Limb (tissue), 2 donors: ENCODE data around the gene PGP.

Experiments
- DNase-seq, 2 donors: peaks; one replicate each; pipeline ENCODE4 v3.0.0-alpha.2; 2016; ENCODE audit errors: extremely low spot score in 2 of 2

Gene PGP

DNA sequence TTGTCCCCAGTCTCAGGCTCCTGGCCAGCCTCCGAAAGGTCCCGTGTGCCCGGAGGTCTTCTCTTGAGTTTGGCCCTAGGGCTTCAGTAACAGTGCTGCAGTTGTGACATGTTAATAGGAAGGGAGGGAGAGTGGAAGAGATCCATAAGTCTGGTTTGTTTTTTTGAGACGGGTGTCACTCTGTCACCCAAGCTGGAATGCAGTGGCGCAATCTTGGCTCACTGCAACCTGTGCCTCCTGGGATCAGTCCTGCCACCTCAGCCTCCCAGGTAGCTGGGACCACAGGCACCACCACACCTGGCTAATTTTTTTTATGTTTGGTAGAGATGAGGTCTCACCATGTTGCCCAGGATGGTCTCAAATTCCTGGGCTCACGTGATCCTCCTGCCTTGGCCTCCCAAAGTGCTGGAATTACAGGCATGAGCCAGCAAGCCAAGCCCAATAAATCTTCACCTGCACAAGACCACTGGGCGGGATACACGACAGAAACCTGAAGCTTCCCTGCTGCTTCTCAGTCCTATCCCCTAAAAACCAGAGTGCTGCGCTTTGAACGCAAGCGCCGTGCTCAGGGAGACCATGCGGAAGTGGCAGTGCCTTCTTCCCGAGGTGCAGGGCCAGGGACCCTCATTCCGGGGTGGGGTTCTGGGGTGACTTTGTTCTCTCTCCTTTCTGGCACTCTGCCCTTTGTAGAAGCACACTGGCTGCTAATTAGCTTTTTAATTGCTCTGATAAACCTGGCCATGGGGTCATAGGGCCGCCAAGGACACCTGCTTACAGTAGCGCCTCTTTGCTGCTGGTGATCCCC lies 48.2 kb downstream of the PGP start:
- DNase-seq = no peak

DNA sequence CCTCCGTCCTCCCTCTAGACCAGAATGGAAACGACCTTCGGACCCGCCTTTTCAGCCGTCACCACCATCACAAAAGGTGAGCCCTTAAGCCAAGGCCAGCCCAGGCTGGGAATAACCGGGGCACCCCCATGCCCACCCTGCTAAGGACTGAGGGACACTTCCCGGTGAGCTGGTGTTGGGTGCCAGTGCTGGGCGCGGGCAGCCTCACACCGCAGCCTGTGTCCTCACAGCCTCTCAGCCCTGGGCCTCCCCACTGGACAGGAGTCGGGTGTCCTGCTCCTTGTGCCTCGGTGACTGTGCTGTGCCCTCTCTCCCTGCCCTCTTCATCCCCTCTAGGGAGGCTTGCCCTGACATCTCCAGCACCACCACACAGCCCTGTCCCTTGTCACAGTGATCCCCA lies 48.8 kb downstream of the PGP start:
- no peak for DNase-seq

DNA sequence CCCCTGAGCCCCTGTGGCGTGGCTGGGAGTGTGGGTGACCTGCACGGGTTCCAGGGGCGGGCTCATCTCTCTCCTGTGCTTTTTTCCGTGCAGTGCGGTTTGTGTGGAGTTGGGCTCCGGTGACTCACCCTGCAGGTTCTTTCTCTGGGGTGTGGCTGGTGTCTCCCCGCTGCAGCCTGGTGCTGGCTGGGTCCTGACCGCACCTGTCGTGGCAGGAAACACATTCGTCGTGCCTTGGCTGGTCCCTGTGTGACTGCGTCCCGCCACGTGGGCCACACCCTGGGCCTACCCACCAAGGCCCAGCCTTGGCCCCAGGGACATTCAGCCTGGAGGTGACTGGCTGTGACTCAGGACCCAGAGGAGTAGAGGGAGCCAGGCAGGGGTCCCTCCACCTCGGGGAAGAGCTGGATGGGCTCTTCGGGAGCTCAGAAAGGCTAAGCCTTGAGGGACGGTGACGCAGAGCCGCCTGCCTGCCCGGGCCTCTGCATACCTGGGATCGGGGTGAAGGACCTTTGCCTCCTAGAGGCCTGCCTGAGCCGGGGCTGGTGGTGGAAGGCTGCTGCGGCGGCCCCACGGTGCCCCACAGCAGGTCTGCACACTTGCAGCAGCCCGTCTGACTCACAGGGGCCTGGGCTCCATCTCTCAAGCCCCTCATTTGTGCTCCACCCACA lies 51.3 kb downstream of the PGP start:
- no peak for DNase-seq

DNA sequence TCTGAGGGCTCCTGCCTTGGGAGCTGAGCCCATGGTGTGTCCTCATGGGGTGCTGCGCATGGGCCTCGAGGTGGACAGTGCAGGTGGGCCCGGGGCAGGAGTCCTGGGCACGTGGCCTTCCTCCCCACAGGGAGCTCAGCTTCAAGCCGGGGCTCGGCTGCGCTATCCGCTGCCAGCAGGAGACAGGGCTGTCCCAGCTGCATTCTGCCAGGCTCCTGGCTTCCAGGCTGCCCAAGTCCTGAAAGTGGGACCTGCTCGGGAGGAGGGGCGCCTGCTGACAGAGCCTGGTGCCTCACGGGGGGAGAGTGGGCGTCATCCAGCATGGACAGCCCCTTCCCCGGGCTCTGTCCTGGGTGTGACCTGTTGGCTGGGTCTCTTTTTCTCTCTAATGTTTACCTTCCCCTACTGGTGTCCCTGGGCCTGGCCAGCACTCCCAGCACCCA lies 51.9 kb downstream of the PGP start:
- DNase-seq = no peak

DNA sequence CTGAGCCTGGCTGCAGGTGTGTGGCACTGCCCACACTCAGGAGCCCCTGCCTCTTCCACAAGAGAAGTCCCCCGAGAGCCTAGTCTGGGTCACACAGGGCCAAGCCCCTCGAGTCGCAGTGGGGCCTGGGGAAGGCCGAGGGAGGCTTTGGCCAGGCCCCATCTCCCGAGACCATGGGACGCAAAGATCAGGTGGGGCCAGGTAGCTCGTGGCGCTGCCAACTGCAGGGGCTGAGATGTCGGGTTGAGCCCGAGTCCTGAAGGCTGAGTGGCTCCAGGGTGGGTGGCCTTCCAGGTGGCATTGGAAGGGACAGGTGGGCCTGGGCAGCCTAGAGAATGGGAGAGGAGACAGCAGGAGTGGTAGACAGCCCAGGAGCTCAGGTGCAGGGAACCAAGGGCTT lies 52.7 kb downstream of the PGP start:
- no peak for DNase-seq
